Memory B cell (primary cell): ENCODE measurements around the gene ODAD2.

Experiments used
- ATAC-seq: fragments of 150-1000 bp; cut with Tn5 transposase; 2 replicates; pipeline ENCODE4 v1.10.0; 2021; ENCODE audit warnings: low read depth, mild to moderate bottlenecking, moderate library complexity
- DNase-seq, 2 donors: peaks; one replicate each; pipeline ENCODE4 v3.0.0; 2022; ENCODE audit warnings: low spot score in 2 of 2
- H3K27ac Mint-ChIP-seq: one replicate; pipeline ENCODE4 v1.8.0; 2022; ENCODE audit warnings: mild to moderate bottlenecking, moderate library complexity, mixed read lengths
- H3K27me3 Mint-ChIP-seq: one replicate; pipeline ENCODE4 v1.8.0; 2022; ENCODE audit warnings: mixed read lengths
- H3K36me3 Mint-ChIP-seq: one replicate; pipeline ENCODE4 v1.8.0; 2022; ENCODE audit warnings: mild to moderate bottlenecking, mixed read lengths
- H3K4me1 Mint-ChIP-seq: one replicate; pipeline ENCODE4 v1.8.0; 2022; ENCODE audit warnings: mixed read lengths
- H3K4me3 Mint-ChIP-seq: one replicate; pipeline ENCODE4 v1.8.0; 2022; ENCODE audit warnings: mild to moderate bottlenecking, moderate library complexity, mixed read lengths
- H3K9me3 Mint-ChIP-seq: one replicate; pipeline ENCODE4 v1.8.0; 2022; ENCODE audit warnings: mixed read lengths

The ODAD2 gene

GRCh38 chr10:27838901-27839300 lies 160.0 kb downstream of the ODAD2 start:
- Mint-ChIP-seq H3K27me3 (peaks cover 2% of the 10 kb centered on the region), H3K9me3 (no peaks in the 10 kb centered on the region), H3K36me3 (no peaks in the 10 kb centered on the region), H3K4me3 (no peak overlapping the region), H3K4me1 (no peaks in the 10 kb centered on the region), H3K27ac (no peak overlapping the region)
- ATAC-seq (no peak), DNase-seq (no peak)

GRCh38 chr10:27838361-27838760 lies 160.5 kb downstream of the ODAD2 start:
- no peaks in the 10 kb centered on the region for H3K9me3 Mint-ChIP-seq
- peaks cover 2% of the 10 kb centered on the region for H3K27me3 Mint-ChIP-seq
- no peak for ATAC-seq
- no peak overlapping the region for H3K4me3 Mint-ChIP-seq
- no peak for DNase-seq
- no peaks in the 10 kb centered on the region for H3K4me1 Mint-ChIP-seq
- no peaks in the 10 kb centered on the region for H3K36me3 Mint-ChIP-seq
- H3K27ac Mint-ChIP-seq: no peak overlapping the region

- H3K36me3 Mint-ChIP-seq: no peaks in the 10 kb centered on the region
- peaks cover 5% of the 10 kb centered on the region for H3K27me3 Mint-ChIP-seq
- H3K4me3 Mint-ChIP-seq: no peak overlapping the region
- no peak for ATAC-seq
- H3K9me3 Mint-ChIP-seq: no peaks in the 10 kb centered on the region
- H3K4me1 Mint-ChIP-seq: no peaks in the 10 kb centered on the region
- no peak overlapping the region for H3K27ac Mint-ChIP-seq
- no peak for DNase-seq
Observed at GRCh38 chr10:27834476-27834875, 164.4 kb downstream of the ODAD2 start.

GRCh38 chr10:27833792-27834191 lies 165.1 kb downstream of the ODAD2 start:
- H3K36me3 Mint-ChIP-seq: no peaks in the 10 kb centered on the region
- no peaks in the 10 kb centered on the region for H3K9me3 Mint-ChIP-seq
- H3K27me3 Mint-ChIP-seq: peaks cover 5% of the 10 kb centered on the region
- H3K4me1 Mint-ChIP-seq: no peaks in the 10 kb centered on the region
- no peak overlapping the region for H3K27ac Mint-ChIP-seq
- ATAC-seq (no peak), DNase-seq (no peak)
- H3K4me3 Mint-ChIP-seq: no peak overlapping the region

GRCh38 chr10:27832826-27833225 lies 166.1 kb downstream of the ODAD2 start:
- Mint-ChIP-seq H3K27ac (no peak overlapping the region), H3K4me1 (no peaks in the 10 kb centered on the region), H3K27me3 (peaks cover 5% of the 10 kb centered on the region), H3K4me3 (no peak overlapping the region), H3K36me3 (no peaks in the 10 kb centered on the region), H3K9me3 (no peaks in the 10 kb centered on the region)
- ATAC-seq: no peak
- DNase-seq: no peak

GRCh38 chr10:27826369-27826768 lies 172.5 kb downstream of the ODAD2 start:
- no peaks in the 10 kb centered on the region for H3K9me3 Mint-ChIP-seq
- DNase-seq: no peak

GRCh38 chr10:27822301-27822700 lies 176.6 kb downstream of the ODAD2 start:
- H3K36me3 Mint-ChIP-seq: no peaks in the 10 kb centered on the region

More at GRCh38 chr10:27826369-27826768, 172.5 kb downstream of the ODAD2 start:
- no peak for ATAC-seq
- Mint-ChIP-seq H3K4me3 (no peak overlapping the region), H3K27me3 (peaks cover 2% of the 10 kb centered on the region), H3K36me3 (no peaks in the 10 kb centered on the region), H3K27ac (no peak overlapping the region), H3K4me1 (no peaks in the 10 kb centered on the region)

GRCh38 chr10:27820637-27821036 lies 178.2 kb downstream of the ODAD2 start:
- no peak for DNase-seq
- H3K36me3 Mint-ChIP-seq: no peaks in the 10 kb centered on the region
- H3K9me3 Mint-ChIP-seq: peaks cover 1% of the 10 kb centered on the region
- H3K27me3 Mint-ChIP-seq: peaks cover 2% of the 10 kb centered on the region
- H3K4me3 Mint-ChIP-seq: no peak overlapping the region
- H3K27ac Mint-ChIP-seq: no peak overlapping the region
- no peak for ATAC-seq
- no peaks in the 10 kb centered on the region for H3K4me1 Mint-ChIP-seq

More at GRCh38 chr10:27822301-27822700, 176.6 kb downstream of the ODAD2 start:
- DNase-seq (no peak), ATAC-seq (no peak)
- Mint-ChIP-seq H3K27me3 (peaks cover 2% of the 10 kb centered on the region), H3K4me1 (no peaks in the 10 kb centered on the region), H3K9me3 (peaks cover 1% of the 10 kb centered on the region), H3K27ac (no peak overlapping the region), H3K4me3 (no peak overlapping the region)

GRCh38 chr10:27819781-27820531 lies 178.9 kb downstream of the ODAD2 start:
- DNase-seq: no peak
- Mint-ChIP-seq H3K4me3 (no peak overlapping the region), H3K4me1 (no peaks in the 10 kb centered on the region), H3K9me3 (peaks cover 1% of the 10 kb centered on the region), H3K36me3 (no peaks in the 10 kb centered on the region), H3K27me3 (peaks cover 2% of the 10 kb centered on the region), H3K27ac (no peak overlapping the region)
- ATAC-seq: no peak

- H3K27ac Mint-ChIP-seq: no peak overlapping the region
- no peak overlapping the region for H3K4me3 Mint-ChIP-seq
- no peaks in the 10 kb centered on the region for H3K4me1 Mint-ChIP-seq
- peaks cover 1% of the 10 kb centered on the region for H3K9me3 Mint-ChIP-seq
- H3K36me3 Mint-ChIP-seq: no peaks in the 10 kb centered on the region
- no peak for DNase-seq
- no peak for ATAC-seq
- peaks cover 2% of the 10 kb centered on the region for H3K27me3 Mint-ChIP-seq
Observed at GRCh38 chr10:27816320-27816719, 182.6 kb downstream of the ODAD2 start.

GRCh38 chr10:27815846-27816245 lies 183.0 kb downstream of the ODAD2 start:
- H3K27me3 Mint-ChIP-seq: peaks cover 2% of the 10 kb centered on the region
- no peaks in the 10 kb centered on the region for H3K4me1 Mint-ChIP-seq

GRCh38 chr10:27815261-27815660 lies 183.6 kb downstream of the ODAD2 start:
- Mint-ChIP-seq H3K4me3 (no peak overlapping the region), H3K9me3 (peaks cover 1% of the 10 kb centered on the region), H3K36me3 (no peaks in the 10 kb centered on the region), H3K4me1 (no peaks in the 10 kb centered on the region), H3K27me3 (peaks cover 2% of the 10 kb centered on the region), H3K27ac (no peak overlapping the region)
- DNase-seq (no peak), ATAC-seq (no peak)

More at GRCh38 chr10:27815846-27816245, 183.0 kb downstream of the ODAD2 start:
- no peak for DNase-seq
- H3K27ac Mint-ChIP-seq: no peak overlapping the region
- no peak for ATAC-seq
- peaks cover 1% of the 10 kb centered on the region for H3K9me3 Mint-ChIP-seq
- H3K4me3 Mint-ChIP-seq: no peak overlapping the region
- no peaks in the 10 kb centered on the region for H3K36me3 Mint-ChIP-seq

- Mint-ChIP-seq H3K27me3 (peaks cover 3% of the 10 kb centered on the region), H3K36me3 (no peaks in the 10 kb centered on the region), H3K27ac (no peak overlapping the region), H3K4me3 (no peak overlapping the region), H3K4me1 (no peaks in the 10 kb centered on the region), H3K9me3 (no peaks in the 10 kb centered on the region)
- DNase-seq (no peak), ATAC-seq (no peak)
Observed at GRCh38 chr10:27805180-27805579, 193.7 kb downstream of the ODAD2 start.

GRCh38 chr10:27804136-27804535 lies 194.7 kb downstream of the ODAD2 start:
- no peak for DNase-seq
- peaks cover 3% of the 10 kb centered on the region for H3K27me3 Mint-ChIP-seq
- no peaks in the 10 kb centered on the region for H3K4me1 Mint-ChIP-seq
- H3K9me3 Mint-ChIP-seq: no peaks in the 10 kb centered on the region
- H3K27ac Mint-ChIP-seq: no peak overlapping the region
- no peaks in the 10 kb centered on the region for H3K36me3 Mint-ChIP-seq
- no peak for ATAC-seq
- no peak overlapping the region for H3K4me3 Mint-ChIP-seq

GRCh38 chr10:27801171-27801785 lies 197.6 kb downstream of the ODAD2 start:
- no peaks in the 10 kb centered on the region for H3K9me3 Mint-ChIP-seq
- no peak for ATAC-seq
- no peaks in the 10 kb centered on the region for H3K4me1 Mint-ChIP-seq
- no peak overlapping the region for H3K4me3 Mint-ChIP-seq
- H3K27me3 Mint-ChIP-seq: peaks cover 3% of the 10 kb centered on the region
- no peak overlapping the region for H3K27ac Mint-ChIP-seq
- H3K36me3 Mint-ChIP-seq: no peaks in the 10 kb centered on the region
- no peak for DNase-seq
